Upper lobe of left lung (tissue), 4 donors: ENCODE results near the gene TMEM161A.
"Not testable (repeated sequence)": the region's sequence is repeated elsewhere in the genome, so short reads cannot be mapped to it uniquely, and the experiment has no call there.

Experiments used
- CTCF ChIP-seq, 6 experiments: fragments of 450-650 bp in 4 of 6; fragments of 200-600 bp in 2 of 6; sonication (generic) in 2 of 6; IDR thresholded peaks; one replicate each; pipeline ENCODE4 v1.5.1; 2016 to 2019; ENCODE audit warnings: antibody characterized with exemption in 6 of 6
- EP300 ChIP-seq, 4 donors: sonication (generic); formaldehyde crosslinking; IDR thresholded peaks; one replicate each; pipeline ENCODE4 v1.5.1; 2017; ENCODE audit warnings: antibody characterized with exemption in 4 of 4, control low read depth in 2 of 4
- POLR2AphosphoS5 ChIP-seq, 2 donors: sonication (generic); formaldehyde crosslinking; IDR thresholded peaks; one replicate each; pipeline ENCODE4 v1.5.1; 2017; ENCODE audit warnings: antibody characterized with exemption in 2 of 2

- not testable (repeated sequence) for TF ChIP-seq POLR2AphosphoS5, CTCF, EP300 (IDR thresholded peaks at IDR 0.05)
Observed at GRCh38 chr19:19148504-19148903, 10.2 kb upstream of the TMEM161A start.
